Inflammatory macrophage (primary cell): ENCODE measurements around the gene CDC42BPG.
"Not testable (repeated sequence)": the region's sequence is repeated elsewhere in the genome, so short reads cannot be mapped to it uniquely, and the experiment has no call there.

Experiments used
- DNase-seq, 2 donors: peaks; one replicate each; pipeline ENCODE4 v3.0.0-alpha.2; 2020 to 2022

Gene CDC42BPG

GRCh38 chr11:64835616-64836447 lies 8.6 kb downstream of the CDC42BPG start:
- no peak for DNase-seq

- no peak for DNase-seq
Observed at GRCh38 chr11:64834723-64835615, 9.5 kb downstream of the CDC42BPG start.

DNA sequence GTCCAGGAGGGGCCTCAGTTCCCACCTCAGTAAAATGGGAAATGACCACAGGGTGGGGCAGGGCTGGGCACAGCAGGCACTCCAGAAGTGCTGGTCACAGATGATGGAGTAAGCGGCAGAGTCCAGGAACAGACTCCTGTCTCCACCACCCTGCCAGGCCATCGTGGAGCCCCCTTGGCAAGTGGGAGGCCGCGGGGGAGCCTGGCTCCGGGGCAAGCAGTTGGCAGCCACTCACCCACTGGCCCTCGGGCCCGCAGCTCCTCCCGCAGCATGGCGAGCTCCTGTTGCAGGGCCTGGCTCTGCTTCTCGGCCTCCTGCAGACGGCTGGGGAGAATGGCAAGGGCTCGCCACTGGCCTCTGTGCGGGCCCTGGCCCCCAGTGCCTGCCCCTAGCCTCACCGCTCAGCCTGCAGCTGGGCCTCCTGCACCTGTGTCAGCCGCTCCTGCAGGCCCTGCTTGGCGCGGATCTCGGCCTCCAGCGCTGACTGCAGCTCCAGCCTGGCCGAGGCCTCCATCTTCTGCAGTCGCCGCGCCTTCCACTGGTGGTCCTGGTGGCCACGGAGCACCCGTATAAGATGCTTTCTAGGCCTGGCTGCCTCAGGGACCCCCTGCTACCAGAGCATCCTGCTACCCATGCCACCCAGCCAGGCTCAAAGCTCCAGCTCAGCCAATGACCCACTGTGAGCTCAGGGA lies 10.3 kb downstream of the CDC42BPG start:
- DNase-seq, result no peak

DNA sequence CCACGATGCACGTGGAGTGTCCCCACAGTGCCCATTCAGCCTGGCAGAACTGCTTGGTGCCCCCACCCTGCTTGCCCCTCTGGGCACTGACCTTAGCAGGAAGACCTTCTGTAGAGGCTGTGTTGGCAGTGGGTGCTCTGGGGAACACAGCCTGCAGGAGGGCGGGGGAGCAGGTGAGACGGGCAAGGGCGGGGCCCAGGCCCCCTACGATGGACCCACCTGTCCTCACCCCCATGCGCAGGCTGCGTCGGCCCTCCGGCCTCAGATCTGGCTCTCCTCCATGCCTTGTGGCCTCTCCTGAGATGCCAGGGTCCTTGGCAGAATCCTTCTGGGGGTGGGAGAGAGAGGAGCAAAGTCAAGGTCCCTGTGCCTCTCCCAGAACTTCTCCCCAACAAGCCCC lies 10.9 kb downstream of the CDC42BPG start:
- no peak for DNase-seq

- DNase-seq, result no peak
Observed at GRCh38 chr11:64833198-64833502, 11.3 kb downstream of the CDC42BPG start.

GRCh38 chr11:64832467-64833197 lies 11.8 kb downstream of the CDC42BPG start:
- DNase-seq, result no peak

- DNase-seq, result no peak
Observed at GRCh38 chr11:64831411-64831891, 13.0 kb downstream of the CDC42BPG start.

- DNase-seq, result no peak
Observed at GRCh38 chr11:64829536-64830251, 14.8 kb downstream of the CDC42BPG start.

- DNase-seq, result no peak
Observed at GRCh38 chr11:64827451-64827839, 17.0 kb downstream of the CDC42BPG start.

DNA sequence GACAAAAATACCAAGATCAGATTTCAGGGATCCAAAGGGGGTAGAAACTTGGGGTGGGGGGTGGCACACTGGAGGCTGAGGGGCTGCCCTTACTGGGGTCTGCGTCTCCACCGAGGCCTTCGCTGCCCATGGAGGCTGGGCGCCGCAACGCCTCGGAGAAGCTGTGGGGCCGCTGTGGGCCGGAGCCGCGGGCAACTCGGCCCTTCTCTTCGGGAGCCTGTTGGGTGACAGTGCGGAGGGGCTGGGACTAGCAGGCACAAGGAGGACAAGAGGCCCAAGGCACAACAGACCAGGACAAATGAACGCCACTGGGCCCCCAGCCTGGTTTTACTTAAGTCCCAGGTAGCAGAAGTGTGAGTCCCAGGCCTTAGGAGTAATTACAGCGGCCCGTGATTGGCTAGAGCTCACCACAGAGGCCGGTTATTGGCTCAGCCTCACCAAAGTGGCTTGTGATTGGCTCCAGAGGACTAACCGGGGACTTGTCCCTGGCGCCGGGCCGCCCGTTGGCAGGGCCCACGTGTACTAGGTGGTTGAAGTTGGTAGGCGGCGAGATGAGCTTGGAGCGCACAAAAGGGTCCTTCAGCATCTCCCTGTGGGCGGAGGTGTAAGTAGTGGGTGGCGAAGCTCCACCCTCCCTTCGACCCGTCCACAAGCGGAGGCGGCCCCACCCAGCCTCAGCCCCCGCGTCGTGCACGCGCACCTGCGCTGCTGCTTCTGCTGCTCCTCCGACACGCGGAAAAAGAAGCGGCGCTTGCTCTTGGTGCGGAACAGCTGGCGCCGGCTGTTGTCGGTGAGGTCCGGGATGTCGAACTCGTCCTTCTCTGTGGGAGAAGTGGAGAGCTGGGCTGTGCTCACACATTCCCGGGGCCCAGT lies 17.6 kb downstream of the CDC42BPG start:
- no peak for DNase-seq

- DNase-seq, result no peak
Observed at GRCh38 chr11:64826062-64826461, 18.4 kb downstream of the CDC42BPG start.

DNA sequence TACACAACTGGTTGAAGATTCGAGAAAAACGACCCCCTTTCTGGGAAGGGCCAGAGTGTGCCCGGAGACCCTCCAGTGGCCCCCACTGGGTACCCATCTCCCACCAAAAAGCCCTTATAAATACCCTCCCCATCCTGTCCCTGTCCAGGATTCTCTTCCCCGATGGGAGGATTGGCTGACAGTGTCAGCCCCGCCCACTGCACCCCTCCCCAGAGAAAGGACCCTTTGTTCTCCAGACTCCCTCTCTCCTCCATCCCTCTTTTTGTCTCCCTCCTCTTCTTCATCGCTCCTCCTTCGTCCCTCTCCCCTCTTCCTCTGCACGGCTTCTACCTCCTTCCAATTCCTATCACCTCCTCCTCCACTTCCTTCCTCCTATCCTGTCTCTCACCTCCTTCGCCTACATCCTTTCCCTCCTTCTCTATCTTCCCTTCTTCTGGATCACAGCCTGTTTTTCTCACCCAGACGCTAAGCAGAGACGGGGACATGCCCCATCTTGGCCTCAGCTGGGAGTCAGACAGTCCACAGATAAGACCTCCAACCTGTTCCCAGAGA lies 20.8 kb downstream of the CDC42BPG start:
- DNase-seq, result no peak

DNA sequence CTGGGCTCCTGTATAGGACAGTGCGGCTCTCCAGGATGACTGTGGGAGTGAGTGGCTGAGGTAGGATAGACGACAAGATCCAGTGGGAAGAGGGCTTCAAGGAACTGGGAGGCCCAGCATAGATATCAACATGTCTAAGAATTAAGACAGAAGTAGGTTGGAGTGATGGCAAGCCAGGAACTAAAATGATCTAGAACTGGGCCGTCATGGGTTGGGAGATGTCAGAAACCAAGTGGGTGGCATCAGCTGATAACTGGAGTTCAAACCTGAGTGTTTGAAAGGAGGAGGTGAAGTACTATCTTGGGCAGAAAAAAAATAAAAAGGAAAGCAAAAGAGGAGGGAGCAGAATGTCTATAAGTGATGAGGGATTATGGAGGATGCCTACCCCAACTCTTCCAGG lies 27.0 kb downstream of the CDC42BPG start:
- no peak for DNase-seq

GRCh38 chr11:64815433-64815832 lies 29.0 kb downstream of the CDC42BPG start:
- not testable (repeated sequence) for DNase-seq

- DNase-seq, result no peak
Observed at GRCh38 chr11:64814712-64815187, 29.7 kb downstream of the CDC42BPG start.

DNA sequence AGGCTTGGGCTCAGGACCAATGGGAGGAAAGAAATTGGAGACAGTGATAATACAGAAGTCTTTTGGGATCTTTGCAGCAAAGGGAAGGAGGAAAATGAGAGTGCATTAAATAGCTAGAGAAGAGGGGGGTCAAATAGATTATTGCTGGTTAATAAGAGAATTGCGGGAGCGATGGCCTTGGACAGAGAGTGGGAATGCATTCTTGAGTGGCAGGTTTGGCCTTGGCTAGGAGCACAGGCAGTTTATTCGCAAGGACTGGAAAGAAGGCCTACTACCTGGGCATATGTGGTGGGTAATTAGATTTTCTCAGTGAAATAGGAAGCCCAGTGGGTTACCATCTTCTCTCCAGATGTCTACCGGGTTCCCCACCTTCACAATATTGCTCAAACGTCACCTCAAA lies 30.6 kb downstream of the CDC42BPG start:
- no peak for DNase-seq

DNA sequence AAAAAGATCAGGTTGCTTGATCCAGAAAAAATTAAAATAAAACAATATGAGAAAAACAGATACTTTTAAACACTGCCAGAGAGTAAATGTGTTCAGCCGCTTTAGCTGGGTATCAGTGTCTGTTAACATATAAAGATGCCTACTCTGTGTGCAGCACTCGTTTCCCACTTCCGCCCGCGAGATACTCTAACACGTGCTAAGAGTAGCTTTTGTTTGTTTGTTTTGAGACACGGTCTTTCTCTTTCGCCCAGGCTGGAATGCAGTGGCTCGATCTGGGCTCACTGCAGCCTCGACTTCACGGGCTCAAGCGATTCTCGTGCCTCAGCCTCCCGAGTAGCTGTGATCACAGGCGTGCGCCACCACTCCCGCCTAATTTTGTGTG lies 33.6 kb downstream of the CDC42BPG start:
- peak in 1 of 2 donors; percentile 22 for DNase-seq

GRCh38 chr11:64810271-64810890 lies 34.1 kb downstream of the CDC42BPG start, which contains the start of gene MEN1:
Gene MEN1 (minus strand): TSS chr11:64810551. CDS start chr11:64810109, 442 bp downstream.
- DNase-seq, result peak; percentile 93 to 96

- peak in 1 of 2 donors; percentile 6 for DNase-seq
Observed at GRCh38 chr11:64809781-64810241, 34.6 kb downstream of the CDC42BPG start.
